Duodenal mucosa (tissue), 2 donors: ENCODE measurements around the gene NFATC2.
"Not testable (repeated sequence)": the region's sequence is repeated elsewhere in the genome, so short reads cannot be mapped to it uniquely, and the experiment has no call there.

Experiments
- H3K27ac ChIP-seq: one replicate; pipeline ENCODE4 v1.7.0; 2013; ENCODE audit warnings: low read depth, low read length
- H3K27me3 ChIP-seq, 2 donors: one replicate each; pipeline ENCODE4 v1.7.0; 2013; ENCODE audit warnings: low read length in 2 of 2, control low read depth in 1 of 2; ENCODE audit not compliant: insufficient read depth in 2 of 2, control insufficient read depth in 1 of 2
- H3K36me3 ChIP-seq, 2 donors: one replicate each; pipeline ENCODE4 v1.7.0; 2013; ENCODE audit warnings: low read length in 2 of 2, control low read depth in 1 of 2; ENCODE audit not compliant: insufficient read depth in 2 of 2, control insufficient read depth in 1 of 2
- H3K4me1 ChIP-seq, 2 donors: one replicate each; pipeline ENCODE4 v1.7.0; 2013; ENCODE audit warnings: low read length in 2 of 2, control low read depth in 1 of 2; ENCODE audit not compliant: insufficient read depth in 2 of 2, control insufficient read depth in 1 of 2
- H3K4me3 ChIP-seq, 2 donors: one replicate each; pipeline ENCODE4 v1.7.0; 2013; ENCODE audit warnings: low read length in 2 of 2, low read depth in 1 of 2
- H3K9ac ChIP-seq, 2 donors: one replicate each; pipeline ENCODE4 v1.7.0; 2013; ENCODE audit warnings: low read length in 2 of 2, low read depth in 1 of 2
- H3K9me3 ChIP-seq, 2 donors: one replicate each; pipeline ENCODE4 v1.7.0; 2013; ENCODE audit warnings: low read length in 2 of 2, control low read depth in 1 of 2; ENCODE audit not compliant: control insufficient read depth in 1 of 2

The NFATC2 gene

DNA sequence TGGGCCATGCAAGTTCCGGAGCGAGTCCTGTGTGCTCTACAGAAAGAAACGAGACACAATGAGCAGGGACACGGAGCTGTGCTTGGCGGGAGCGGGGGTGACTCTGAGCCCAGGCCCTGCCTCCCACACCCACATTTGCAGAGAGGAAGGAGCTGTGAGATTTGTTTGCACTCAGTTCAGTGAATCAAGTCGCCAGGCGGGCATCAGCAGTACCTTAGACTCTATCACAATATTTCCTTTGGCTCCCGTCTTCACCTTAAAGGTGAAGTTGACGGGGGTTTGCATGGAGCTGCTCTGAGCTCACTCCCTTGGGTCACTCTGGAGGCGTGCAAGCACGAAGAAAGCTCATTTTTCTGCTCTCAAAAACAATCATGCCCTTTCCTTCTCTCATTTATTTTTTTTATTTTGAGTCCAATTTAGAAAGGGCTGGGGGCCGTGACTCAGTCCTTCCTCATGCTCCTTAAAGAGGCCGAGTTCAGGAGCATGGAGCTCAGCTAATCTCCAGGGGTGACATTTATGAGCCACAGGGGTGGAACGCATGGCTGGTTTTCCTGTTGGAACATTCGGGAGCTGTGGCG is 188.2 kb downstream of the NFATC2 start:
- no peak overlapping the region for H3K27ac ChIP-seq
- no peak overlapping the region for H3K4me3 ChIP-seq
- no peaks in the 10 kb centered on the region for H3K27me3 ChIP-seq
- no peak overlapping the region for H3K9ac ChIP-seq
- H3K4me1 ChIP-seq = no peaks in the 10 kb centered on the region
- no peaks in the 10 kb centered on the region for H3K9me3 ChIP-seq
- no peaks in the 10 kb centered on the region for H3K36me3 ChIP-seq

DNA sequence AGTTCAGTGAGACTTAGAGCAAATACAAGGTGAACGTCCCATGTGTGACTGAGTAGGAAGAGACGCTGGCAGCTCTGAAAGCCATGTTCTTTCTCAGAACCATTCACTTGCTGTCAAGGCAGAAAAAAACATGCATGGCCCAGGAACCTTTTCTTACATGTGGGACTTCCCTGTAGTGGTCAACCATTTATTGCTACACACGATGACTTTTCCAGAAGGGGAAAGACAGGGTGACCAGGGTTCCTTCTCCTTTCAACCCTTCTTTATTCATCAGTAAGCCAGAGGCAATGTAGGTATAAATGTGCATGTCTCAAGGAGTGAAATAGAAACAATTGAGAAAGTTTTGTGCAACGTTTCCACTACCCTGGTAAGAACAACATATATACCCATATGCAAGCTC is 189.0 kb downstream of the NFATC2 start:
- no peaks in the 10 kb centered on the region for H3K9me3 ChIP-seq
- no peaks in the 10 kb centered on the region for H3K4me1 ChIP-seq
- H3K27ac ChIP-seq = no peak overlapping the region
- no peaks in the 10 kb centered on the region for H3K27me3 ChIP-seq
- no peak overlapping the region for H3K4me3 ChIP-seq
- H3K9ac ChIP-seq = no peak overlapping the region
- H3K36me3 ChIP-seq = no peaks in the 10 kb centered on the region

DNA sequence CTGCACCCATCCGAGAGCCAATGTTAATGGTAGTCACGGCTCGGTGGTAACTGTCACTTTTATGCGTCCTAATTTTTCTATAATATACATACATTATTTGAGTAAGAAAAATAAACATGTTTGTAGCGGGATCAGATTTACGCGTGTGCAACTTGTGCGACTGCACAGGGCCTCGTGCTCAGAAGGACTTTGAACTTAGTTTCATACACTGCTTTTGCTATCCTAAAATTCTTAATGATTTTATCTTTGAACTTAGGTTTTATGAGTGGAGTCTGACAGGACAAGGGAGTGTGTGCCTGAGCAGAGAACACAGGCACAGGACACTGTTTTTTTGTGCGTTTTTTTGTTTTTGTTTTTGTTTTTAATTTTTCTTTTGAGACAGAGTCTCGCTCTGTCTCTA is 189.7 kb downstream of the NFATC2 start:
- Histone ChIP-seq H3K36me3 (no peaks in the 10 kb centered on the region), H3K27me3 (no peaks in the 10 kb centered on the region), H3K4me1 (no peaks in the 10 kb centered on the region), H3K9ac (no peak overlapping the region), H3K27ac (no peak overlapping the region), H3K4me3 (no peak overlapping the region), H3K9me3 (no peaks in the 10 kb centered on the region)

DNA sequence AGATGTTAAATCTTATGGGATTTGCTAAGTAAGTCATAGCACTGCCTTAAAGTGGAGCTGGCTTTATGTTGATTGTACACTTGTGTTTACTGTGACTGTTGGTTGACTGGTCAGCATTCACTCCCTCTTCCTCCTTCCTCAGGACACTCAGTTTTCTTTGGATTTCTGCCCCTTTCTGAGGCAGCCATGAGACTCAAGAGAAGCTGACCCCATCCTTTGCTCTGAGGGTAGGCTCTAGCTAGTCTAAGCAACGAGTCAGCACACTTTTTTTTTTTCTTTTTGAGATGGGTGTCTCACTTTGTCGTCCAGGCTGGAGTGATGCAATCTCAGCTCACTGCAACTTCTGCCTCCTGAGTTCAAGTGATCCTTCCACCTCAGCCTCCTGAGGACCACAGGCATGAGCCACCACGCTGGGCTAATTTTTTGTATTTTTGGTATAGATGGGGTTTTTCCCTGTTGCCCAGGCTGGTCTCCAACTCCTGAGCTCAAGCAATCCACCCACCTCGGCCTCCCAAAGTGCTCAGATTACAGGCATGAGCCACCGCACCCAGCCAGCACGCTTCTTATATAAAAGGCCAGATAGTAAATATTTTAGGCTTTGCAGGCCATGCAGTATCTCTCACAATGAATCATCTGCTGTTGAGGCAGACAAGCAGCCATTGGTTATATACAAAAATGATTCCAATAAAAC is 191.4 kb downstream of the NFATC2 start:
- Histone ChIP-seq H3K4me3 (no peak overlapping the region), H3K9me3 (no peaks in the 10 kb centered on the region), H3K27me3 (no peaks in the 10 kb centered on the region), H3K36me3 (no peaks in the 10 kb centered on the region), H3K9ac (no peak overlapping the region), H3K27ac (no peak overlapping the region), H3K4me1 (no peaks in the 10 kb centered on the region)

DNA sequence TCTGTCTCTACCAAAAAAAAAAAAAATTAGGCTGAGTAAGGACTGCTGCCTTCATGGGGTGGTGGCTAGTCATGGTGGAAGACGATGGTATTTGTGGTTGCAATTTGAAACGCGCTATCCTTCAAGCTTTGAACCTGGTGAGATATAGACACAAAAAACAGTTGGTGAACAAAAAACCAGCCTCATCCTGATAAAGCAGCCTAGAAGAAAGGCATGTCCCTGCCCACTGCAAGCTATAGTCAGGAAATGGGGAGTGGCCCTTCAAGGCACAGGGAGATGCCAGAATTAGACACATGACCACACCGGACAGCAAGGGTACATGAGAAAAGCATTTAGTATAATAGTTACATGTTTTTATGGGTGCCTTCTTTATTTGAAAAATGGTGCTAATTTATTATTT is 193.6 kb downstream of the NFATC2 start:
- Histone ChIP-seq H3K4me3 (no peak overlapping the region), H3K27ac (no peak overlapping the region), H3K27me3 (no peaks in the 10 kb centered on the region), H3K4me1 (no peaks in the 10 kb centered on the region), H3K9me3 (no peaks in the 10 kb centered on the region), H3K9ac (no peak overlapping the region), H3K36me3 (no peaks in the 10 kb centered on the region)

DNA sequence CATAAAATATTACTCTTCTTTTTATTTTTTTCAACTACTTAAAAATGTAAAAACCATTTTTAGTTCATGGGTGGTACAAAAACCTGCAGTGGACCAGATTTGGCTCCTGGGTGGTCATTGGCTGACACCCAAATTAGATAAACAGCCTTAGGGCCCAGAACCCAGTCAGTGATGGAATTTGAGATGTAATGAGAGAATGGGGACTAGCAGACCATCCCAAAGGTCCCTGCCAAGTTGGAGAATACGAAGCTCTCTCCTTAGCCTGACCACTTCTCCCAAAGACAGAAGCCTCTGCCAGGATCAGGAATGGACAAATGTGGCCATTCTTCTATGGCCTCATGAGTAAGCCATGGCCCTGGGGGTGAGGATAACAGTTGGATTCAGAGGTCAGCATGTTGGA is 194.7 kb downstream of the NFATC2 start:
- Histone ChIP-seq H3K9me3 (no peaks in the 10 kb centered on the region), H3K9ac (no peak overlapping the region), H3K27me3 (no peaks in the 10 kb centered on the region), H3K4me3 (no peak overlapping the region), H3K36me3 (no peaks in the 10 kb centered on the region), H3K4me1 (no peaks in the 10 kb centered on the region), H3K27ac (no peak overlapping the region)

DNA sequence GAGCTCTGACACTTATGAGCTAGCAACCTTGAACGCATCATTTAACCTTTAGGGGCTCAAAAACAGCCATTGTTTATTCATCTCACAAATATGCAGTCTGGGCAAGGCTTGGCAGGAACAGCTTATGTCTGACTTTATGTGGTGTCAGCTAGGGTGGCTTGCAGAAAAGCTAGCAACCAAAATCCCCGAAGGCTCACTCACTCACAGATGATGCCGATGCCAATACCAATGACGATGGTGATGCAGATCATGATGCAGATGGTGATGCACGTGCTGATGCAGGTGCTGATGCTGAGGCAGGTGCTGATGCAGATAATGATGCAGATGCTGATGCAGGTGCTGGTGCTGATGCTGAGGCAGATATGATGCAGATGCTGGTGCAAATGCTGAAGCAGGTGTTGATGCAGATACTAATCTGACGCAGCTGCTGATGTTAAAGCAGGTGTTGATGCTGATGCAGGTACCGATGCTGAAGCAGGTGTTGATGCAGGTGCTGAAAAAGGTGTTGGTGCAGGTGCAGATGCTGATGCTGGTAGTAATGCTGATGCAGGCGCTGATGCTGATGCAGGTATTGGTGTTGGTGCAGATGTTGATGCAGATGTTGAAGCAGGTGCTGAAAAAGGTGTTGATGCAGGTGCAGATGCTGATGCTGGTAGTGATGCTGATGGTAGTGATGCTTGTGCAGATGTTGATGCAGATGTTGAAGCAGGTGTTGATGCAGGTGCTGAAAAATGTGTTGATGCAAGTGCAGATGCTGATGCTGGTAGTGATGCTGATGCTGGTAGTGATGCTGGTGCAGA is 195.6 kb downstream of the NFATC2 start:
- Histone ChIP-seq H3K4me1 (no peaks in the 10 kb centered on the region), H3K4me3 (no peak overlapping the region), H3K27me3 (no peaks in the 10 kb centered on the region), H3K9me3 (no peaks in the 10 kb centered on the region), H3K9ac (no peak overlapping the region), H3K36me3 (no peaks in the 10 kb centered on the region), H3K27ac (no peak overlapping the region)

DNA sequence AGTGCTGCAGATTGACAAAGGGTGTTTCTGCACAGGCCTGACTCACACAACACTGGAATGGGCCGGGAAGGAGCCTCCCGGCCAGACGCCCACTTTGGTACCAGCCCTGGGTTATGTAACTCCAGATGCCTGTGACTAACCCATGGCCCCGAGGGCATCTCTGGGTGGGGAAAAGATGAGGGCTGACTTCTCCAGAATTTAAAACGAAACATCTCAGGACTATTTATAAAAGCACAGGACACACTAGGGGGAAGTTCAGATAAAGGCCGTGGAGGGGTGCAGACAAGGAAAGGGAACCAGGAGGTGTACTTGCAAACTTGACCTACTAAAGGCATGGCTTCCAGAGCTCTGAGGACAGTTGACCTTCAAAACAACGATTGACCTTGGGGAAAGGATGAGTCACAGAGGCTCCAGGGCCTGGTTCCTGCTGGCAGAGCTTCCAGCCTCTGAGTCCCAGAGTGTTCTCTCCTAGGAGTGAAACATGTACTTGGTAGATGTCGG is 196.9 kb downstream of the NFATC2 start:
- no peaks in the 10 kb centered on the region for H3K36me3 ChIP-seq
- no peaks in the 10 kb centered on the region for H3K9me3 ChIP-seq
- H3K4me3 ChIP-seq = no peak overlapping the region
- H3K9ac ChIP-seq = no peak overlapping the region
- H3K27me3 ChIP-seq = no peaks in the 10 kb centered on the region
- H3K27ac ChIP-seq = no peak overlapping the region
- H3K4me1 ChIP-seq = no peaks in the 10 kb centered on the region

DNA sequence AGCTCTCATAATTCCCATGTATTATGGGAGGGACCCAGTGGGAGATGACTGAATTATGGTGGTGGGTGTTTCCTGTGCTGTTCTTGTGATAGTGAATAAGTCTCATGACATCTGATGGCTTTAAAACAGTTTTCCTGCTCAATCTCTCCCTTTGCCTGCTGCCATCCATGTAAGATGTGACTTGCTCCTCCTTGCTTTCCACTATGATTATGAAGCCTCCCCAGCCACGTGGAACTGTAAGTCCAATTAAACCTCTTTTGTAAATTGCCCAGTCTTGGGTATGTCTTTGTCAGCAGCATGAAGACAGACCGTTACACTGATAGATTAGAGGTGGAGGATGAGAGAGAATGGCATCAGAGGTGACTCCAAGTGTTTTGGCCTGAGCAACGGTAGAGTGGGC is 198.7 kb downstream of the NFATC2 start:
- not testable (repeated sequence) for H3K27ac ChIP-seq, H3K27me3 ChIP-seq, H3K9ac ChIP-seq, H3K4me1 ChIP-seq, H3K36me3 ChIP-seq, H3K9me3 ChIP-seq, H3K4me3 ChIP-seq

DNA sequence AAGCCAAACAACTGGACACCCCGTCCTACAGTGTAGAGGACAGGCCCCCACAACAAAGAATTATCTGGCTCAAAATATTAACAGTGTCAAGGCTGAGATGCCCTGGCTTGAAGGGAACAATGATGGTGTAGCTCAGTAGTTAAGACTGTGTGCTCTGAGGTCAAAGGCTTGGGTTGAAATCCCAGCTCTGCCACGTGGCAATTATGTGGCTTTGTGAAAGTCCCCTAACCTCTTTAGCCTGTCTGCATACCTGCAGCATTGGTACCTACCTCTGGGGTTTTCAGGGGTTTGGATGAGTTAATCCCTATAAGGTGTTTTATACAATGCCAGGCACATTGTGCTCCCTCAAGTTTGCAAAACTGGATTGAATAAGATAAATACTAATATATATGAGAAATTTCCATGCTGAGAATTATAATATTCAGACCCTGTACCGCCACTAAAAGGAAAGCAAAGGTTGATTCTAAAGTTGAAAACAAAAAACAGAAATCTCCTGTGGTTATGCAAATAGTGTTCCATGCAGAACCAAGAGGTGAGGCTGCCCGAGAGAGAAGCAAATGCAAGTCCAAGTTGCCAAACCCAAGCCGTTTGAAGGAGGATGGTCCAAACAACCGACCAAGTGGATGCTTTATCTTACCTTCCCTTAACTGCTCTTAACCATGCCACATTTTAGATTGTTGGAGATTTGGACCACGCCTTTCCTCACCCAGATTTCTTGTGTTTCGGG is 199.8 kb downstream of the NFATC2 start:
- H3K27me3 ChIP-seq = no peaks in the 10 kb centered on the region
- no peaks in the 10 kb centered on the region for H3K9me3 ChIP-seq
- no peaks in the 10 kb centered on the region for H3K4me1 ChIP-seq
- no peak overlapping the region for H3K4me3 ChIP-seq
- no peak overlapping the region for H3K27ac ChIP-seq
- H3K9ac ChIP-seq = no peak overlapping the region
- H3K36me3 ChIP-seq = no peaks in the 10 kb centered on the region
